OCI-LY3 (cell line): ENCODE data around the gene ZSWIM6.

Source experiments
- H2AFZ ChIP-seq: fragments of 200-600, 300-600 bp; shearing (Covaris generic); 2 replicates; pipeline ENCODE4 v1.6.0; 2014; ENCODE audit warnings: antibody characterized with exemption, low read depth, low read length
- H3K27ac ChIP-seq: fragments of 200-600, 300-600 bp; sonication (generic); 2 replicates; pipeline ENCODE4 v1.5.1; 2014; ENCODE audit warnings: mild to moderate bottlenecking, low read length, moderate library complexity, mixed read lengths
- H3K27me3 ChIP-seq: fragments of 200-600, 300-600 bp; sonication (generic); 2 replicates; pipeline ENCODE4 v1.6.1; 2014; ENCODE audit warnings: low read depth, low read length, mixed read lengths
- H3K36me3 ChIP-seq: fragments of 200-600, 300-600 bp; sonication (generic); replicated peaks from 2 replicates; pipeline ENCODE3; 2014; ENCODE audit warnings: low read depth, low read length, mixed read lengths
- H3K4me1 ChIP-seq: fragments of 300-600, 200-600 bp; sonication (generic); 2 replicates; pipeline ENCODE4 v1.6.1; 2014; ENCODE audit warnings: low read length, mixed read lengths
- H3K4me2 ChIP-seq: fragments of 200-600, 300-600 bp; sonication (generic); 2 replicates; pipeline ENCODE4 v1.6.1; 2014; ENCODE audit warnings: low read length, mixed read lengths
- H3K4me3 ChIP-seq: fragments of 300-600, 200-600 bp; sonication (generic); 2 replicates; pipeline ENCODE4 v1.5.1; 2014; ENCODE audit warnings: antibody characterized with exemption, mild to moderate bottlenecking, low read length, moderate library complexity
- H3K79me2 ChIP-seq: fragments of 300-600, 200-600 bp; shearing (Covaris generic); 2 replicates; pipeline ENCODE4 v1.6.1; 2014; ENCODE audit warnings: mild to moderate bottlenecking, low read length, mixed read lengths
- H3K9ac ChIP-seq: fragments of 300-600, 200-600 bp; shearing (Covaris generic); 2 replicates; pipeline ENCODE4 v1.6.0; 2014; ENCODE audit warnings: mild to moderate bottlenecking, low read length, moderate library complexity
- H3K9me3 ChIP-seq: fragments of 200-600, 300-600 bp; shearing (Covaris generic); 2 replicates; pipeline ENCODE4 v1.6.1; 2014; ENCODE audit warnings: low read length, mixed read lengths; ENCODE audit not compliant: insufficient read depth
- H4K20me1 ChIP-seq: fragments of 200-600, 300-600 bp; sonication (generic); 2 replicates; pipeline ENCODE4 v1.6.1; 2016; ENCODE audit warnings: low read length, mixed read lengths; ENCODE audit not compliant: insufficient read depth
- EZH2phosphoT487 ChIP-seq: fragments of 200-600 bp; shearing (Covaris generic); IDR thresholded peaks from 2 replicates; pipeline ENCODE4 v1.6.1; 2018; ENCODE audit warnings: antibody characterized with exemption, mixed run types, low read depth
- TF ChIP-seq, protein P1 (sequence below): fragments of 200-600, 300-600 bp; sonication (generic); IDR thresholded peaks from 2 replicates; pipeline ENCODE4 v1.5.1; 2014; ENCODE audit warnings: antibody characterized with exemption, low read length, low read depth

ZSWIM6 gene

DNA sequence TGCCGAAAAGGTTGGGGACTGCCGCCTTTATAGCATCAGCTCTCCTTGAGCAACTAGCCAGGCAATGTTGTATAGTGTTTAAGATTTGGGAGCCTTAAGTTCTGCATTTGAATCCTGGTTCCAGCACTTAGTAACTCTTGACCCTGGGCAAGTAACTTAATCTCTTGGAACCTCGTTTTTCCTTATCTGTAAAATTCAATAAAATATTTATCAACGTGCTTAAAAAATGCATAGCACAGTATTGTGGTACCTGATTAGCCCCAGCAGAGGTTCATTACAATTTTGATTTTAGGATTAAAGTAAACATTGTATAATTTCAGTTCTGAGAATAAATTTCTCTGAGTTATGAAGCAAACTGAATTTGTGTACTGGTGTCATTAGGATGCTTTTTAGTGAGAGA, 66.4 kb downstream of the ZSWIM6 start:
- H3K27me3 ChIP-seq: no peaks in the 10 kb centered on the region
- H2AFZ ChIP-seq: no peak overlapping the region
- no peak overlapping the region for H3K4me3 ChIP-seq
- no peaks in the 10 kb centered on the region for H3K36me3 ChIP-seq
- H3K79me2 ChIP-seq: peaks cover 5% of the 10 kb centered on the region
- H3K4me1 ChIP-seq: peaks cover 13% of the 10 kb centered on the region
- TF ChIP-seq, protein P1, sequence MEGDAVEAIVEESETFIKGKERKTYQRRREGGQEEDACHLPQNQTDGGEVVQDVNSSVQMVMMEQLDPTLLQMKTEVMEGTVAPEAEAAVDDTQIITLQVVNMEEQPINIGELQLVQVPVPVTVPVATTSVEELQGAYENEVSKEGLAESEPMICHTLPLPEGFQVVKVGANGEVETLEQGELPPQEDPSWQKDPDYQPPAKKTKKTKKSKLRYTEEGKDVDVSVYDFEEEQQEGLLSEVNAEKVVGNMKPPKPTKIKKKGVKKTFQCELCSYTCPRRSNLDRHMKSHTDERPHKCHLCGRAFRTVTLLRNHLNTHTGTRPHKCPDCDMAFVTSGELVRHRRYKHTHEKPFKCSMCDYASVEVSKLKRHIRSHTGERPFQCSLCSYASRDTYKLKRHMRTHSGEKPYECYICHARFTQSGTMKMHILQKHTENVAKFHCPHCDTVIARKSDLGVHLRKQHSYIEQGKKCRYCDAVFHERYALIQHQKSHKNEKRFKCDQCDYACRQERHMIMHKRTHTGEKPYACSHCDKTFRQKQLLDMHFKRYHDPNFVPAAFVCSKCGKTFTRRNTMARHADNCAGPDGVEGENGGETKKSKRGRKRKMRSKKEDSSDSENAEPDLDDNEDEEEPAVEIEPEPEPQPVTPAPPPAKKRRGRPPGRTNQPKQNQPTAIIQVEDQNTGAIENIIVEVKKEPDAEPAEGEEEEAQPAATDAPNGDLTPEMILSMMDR: no peak
- TF ChIP-seq EZH2phosphoT487: no peak
- H3K27ac ChIP-seq: no peak overlapping the region
- H3K4me2 ChIP-seq: no peak overlapping the region
- no peaks in the 10 kb centered on the region for H3K9me3 ChIP-seq
- H3K9ac ChIP-seq: no peak overlapping the region
- peaks cover 10% of the 10 kb centered on the region; the same call in 1 of the 2 replicates for H4K20me1 ChIP-seq

DNA sequence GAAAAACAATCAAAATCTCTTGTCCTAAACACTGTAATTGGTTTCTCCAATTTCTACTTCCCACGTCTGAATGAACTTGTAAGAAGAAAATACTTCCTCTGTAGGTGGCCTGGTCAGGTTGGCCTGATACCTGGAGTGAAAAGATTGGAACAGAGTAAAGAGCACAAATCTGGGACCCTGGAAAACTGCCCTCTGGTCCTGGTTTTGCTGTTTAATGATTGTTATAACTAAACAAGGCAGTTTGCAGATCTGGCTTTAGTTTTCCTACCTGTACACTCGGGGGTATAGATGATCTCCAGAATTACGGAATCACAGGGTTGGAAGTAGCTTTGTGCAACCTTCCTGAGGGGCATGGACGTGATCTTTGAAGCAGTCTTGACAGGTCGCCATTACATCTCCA, 67.6 kb downstream of the ZSWIM6 start:
- Histone ChIP-seq H3K4me1 (peaks cover 13% of the 10 kb centered on the region), H3K9ac (no peak overlapping the region), H3K9me3 (no peaks in the 10 kb centered on the region), H3K4me2 (no peak overlapping the region), H2AFZ (no peak overlapping the region), H3K27ac (no peak overlapping the region), H3K27me3 (no peaks in the 10 kb centered on the region), H4K20me1 (peaks cover 15% of the 10 kb centered on the region; the same call in 1 of the 2 replicates), H3K4me3 (no peak overlapping the region), H3K36me3 (no peaks in the 10 kb centered on the region), H3K79me2 (peaks cover 10% of the 10 kb centered on the region)
- TF ChIP-seq, protein P1: no peak
- TF ChIP-seq EZH2phosphoT487: no peak

DNA sequence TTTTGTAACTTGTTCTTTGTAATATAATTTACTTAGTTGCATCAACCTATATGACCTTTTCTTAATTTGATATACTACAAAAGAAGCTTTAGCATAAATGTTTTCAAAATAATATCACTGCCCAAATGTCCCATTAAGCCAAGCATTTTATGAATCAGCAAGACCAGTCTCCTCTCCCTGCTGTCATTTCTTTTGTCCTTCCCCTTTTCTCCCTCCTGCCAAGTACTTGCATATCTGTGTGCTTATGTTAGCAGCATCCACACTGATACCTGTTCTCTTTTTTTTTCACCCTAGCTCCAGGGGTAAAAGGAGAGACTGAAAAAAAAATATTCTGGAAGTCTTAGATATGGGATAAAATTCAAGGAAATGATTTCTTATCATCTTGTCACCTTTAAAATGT, 69.7 kb downstream of the ZSWIM6 start:
- H3K36me3 ChIP-seq: no peaks in the 10 kb centered on the region
- H3K9ac ChIP-seq: no peak overlapping the region
- H3K4me3 ChIP-seq: no peak overlapping the region
- H3K79me2 ChIP-seq: peaks cover 10% of the 10 kb centered on the region
- peaks cover 15% of the 10 kb centered on the region for H3K4me1 ChIP-seq
- no peak overlapping the region for H3K4me2 ChIP-seq
- peaks cover 24% of the 10 kb centered on the region; the same call in 1 of the 2 replicates for H4K20me1 ChIP-seq
- no peak for TF ChIP-seq EZH2phosphoT487
- TF ChIP-seq, protein P1: no peak
- H3K27me3 ChIP-seq: no peaks in the 10 kb centered on the region
- H3K27ac ChIP-seq: no peak overlapping the region
- no peak overlapping the region for H2AFZ ChIP-seq
- H3K9me3 ChIP-seq: no peaks in the 10 kb centered on the region

DNA sequence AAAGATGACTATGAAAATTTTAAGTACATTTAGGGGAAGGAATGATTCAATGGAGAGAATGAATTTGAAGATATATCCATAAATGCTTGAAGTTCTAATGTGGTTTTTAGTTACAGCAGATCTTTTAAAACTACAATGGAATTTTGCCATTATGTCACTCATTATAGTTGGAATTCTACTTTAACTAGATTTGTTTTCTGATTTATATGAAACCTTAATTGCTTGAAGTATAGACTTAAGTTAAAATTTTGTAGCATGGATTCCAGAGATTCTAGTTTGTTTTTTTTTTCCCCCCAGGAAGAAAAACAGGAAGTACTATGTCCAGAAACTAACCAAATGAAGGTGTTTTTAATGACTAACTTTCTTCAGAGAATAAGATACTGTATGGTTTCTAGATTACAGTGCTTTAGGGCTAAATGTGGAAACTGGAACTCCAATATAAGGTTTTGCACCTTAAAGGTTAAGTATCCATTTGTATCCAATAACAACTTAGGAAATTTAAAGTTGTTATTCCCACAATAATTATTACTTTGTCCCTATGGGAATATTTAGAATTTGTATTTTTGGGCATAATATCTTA, 70.3 kb downstream of the ZSWIM6 start:
- H3K9me3 ChIP-seq: no peaks in the 10 kb centered on the region
- no peak overlapping the region for H3K9ac ChIP-seq
- peaks cover 24% of the 10 kb centered on the region; the same call in 1 of the 2 replicates for H4K20me1 ChIP-seq
- TF ChIP-seq, protein P1: no peak
- TF ChIP-seq EZH2phosphoT487: no peak
- no peaks in the 10 kb centered on the region for H3K27me3 ChIP-seq
- peaks cover 15% of the 10 kb centered on the region for H3K4me1 ChIP-seq
- no peak overlapping the region for H3K4me3 ChIP-seq
- H3K4me2 ChIP-seq: no peak overlapping the region
- H3K27ac ChIP-seq: no peak overlapping the region
- no peaks in the 10 kb centered on the region for H3K36me3 ChIP-seq
- no peak overlapping the region for H2AFZ ChIP-seq
- peaks cover 10% of the 10 kb centered on the region for H3K79me2 ChIP-seq
